HG03457 (cell line): ENCODE data around the gene PSMB11.
A peak's percentile ranks its signal among the peaks of the same experiment; 100 is the strongest.

Experiments
- ATAC-seq: cut with Tn5 transposase; IDR thresholded peaks from one replicate; pipeline ENCODE4 v1.9.1; 2021; ENCODE audit warnings: moderate number of reproducible peaks; ENCODE audit not compliant: unreplicated experiment

The PSMB11 gene

DNA sequence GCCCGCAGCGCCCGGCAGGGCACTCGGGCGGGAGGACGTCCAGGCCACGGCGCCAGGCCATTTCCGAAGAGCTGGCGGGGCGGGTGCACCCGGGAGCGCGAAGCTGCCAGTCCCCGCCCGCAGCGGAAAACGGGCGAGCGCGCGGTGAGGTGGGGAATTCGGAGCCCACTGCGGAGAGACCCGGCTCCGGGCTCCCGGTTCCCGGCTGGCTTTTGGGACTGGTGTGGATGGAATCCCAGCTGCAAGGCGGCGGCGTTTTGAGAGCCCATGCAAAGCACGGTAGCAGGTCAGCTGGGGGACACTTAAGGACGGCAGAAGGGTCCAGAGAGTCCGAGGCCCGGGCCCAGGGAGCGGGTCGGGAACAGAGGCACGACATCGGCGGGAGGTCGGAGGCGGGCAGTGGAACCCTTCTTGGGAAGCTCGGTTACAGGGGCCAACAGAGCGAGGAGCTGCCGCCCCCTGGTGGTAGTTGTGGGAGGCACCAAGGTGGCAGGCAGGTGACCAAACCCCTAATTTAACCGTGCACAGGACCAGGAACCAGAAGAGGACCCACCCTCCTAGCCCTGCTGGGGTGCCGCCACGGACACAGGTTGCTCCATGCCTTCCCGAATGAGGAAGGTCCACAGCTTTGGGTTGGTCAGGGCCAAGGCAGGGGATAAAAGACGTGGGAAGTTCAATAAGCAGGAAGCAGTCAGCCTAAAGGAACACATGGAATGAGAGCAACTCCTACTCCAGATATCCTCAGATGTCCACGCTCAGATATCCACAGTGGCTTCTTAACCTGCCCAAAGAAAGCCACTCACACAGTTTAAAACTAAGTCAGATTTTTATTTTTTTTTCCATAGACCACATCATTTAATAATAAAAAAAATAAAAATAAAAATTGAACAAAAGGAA is 16.0 kb downstream of the PSMB11 start:
- peak; percentile 44 for ATAC-seq

GRCh38 chr14:23058654-23059504 is 16.9 kb downstream of the PSMB11 start:
- no peak for ATAC-seq

DNA sequence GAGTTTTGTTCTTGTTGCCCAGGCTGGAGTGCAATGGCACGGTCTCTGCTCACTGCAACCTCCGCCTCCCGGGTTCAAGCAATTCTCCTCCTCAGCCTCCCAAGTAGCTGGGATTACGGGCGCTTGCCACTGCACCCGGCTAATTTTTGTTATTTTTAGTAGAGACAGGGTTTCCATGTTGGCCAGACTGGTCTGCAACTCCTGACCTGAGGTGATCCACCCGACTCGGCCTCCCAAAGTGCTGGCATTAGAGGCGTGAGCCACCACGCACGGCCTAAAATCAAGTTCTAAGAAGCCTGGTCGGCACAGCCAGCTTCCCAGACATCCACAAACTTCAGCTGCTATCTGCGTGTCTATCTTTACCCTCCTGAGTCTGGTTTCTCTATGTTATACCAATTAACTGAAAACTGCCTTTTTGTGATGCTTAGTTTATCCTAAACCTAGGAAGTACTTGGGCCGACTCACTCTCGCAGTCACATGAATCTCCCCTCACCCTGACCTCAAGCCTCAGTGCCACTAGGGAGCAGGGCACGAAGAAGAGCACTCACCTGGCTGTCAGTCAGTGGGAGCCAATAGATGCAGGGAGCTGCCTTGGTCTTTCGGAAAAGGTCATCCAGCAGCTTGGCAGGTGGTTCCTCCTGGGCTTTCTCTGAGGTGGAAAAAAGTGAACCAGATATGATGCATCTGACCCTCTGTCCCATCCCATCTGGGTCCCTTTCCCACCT is 18.7 kb downstream of the PSMB11 start:
- ATAC-seq: no peak

DNA sequence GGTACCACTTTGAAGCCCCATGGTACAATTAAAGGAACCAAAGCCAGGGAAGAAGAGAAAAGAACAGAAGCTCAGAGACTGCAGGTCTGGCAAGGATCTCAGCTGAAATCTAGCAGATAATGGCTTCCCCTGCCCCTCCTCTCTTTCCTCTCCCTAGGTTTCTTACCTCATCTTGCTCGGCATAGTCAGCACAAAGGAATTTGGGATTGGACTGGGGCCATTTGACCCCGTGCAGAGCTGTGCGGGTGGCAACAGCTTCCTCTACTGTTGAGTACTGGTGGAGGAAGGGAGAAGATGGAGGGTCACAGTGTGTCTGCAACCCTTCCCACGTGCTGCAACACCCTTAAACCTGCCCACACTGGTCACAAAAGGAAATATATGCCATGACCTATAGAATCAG is 20.0 kb downstream of the PSMB11 start:
- ATAC-seq: no peak

GRCh38 chr14:23063601-23064000 is 21.6 kb downstream of the PSMB11 start:
- no peak for ATAC-seq

DNA sequence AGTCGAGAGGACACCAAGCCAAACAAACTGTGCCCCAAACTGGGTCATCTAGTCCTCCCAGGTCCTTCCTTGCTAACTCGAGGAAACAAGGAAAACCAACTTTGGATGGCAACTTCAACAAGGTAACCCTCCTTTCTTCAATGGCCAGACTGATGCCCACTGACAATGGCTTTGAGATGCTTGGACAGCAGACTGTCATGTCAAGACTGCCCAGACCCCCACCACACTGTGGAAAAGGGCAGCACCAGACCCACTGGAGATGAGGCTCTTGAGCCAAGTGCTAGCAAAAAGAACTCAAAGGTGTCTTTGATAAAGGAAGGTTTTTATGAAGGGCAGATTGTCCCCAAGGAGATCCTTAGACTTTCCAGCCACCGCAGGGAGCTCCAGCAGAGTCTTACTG is 24.4 kb downstream of the PSMB11 start:
- ATAC-seq: no peak

GRCh38 chr14:23066855-23067744 is 25.1 kb downstream of the PSMB11 start:
- no peak for ATAC-seq

GRCh38 chr14:23067847-23068788 is 26.1 kb downstream of the PSMB11 start:
- no peak for ATAC-seq

DNA sequence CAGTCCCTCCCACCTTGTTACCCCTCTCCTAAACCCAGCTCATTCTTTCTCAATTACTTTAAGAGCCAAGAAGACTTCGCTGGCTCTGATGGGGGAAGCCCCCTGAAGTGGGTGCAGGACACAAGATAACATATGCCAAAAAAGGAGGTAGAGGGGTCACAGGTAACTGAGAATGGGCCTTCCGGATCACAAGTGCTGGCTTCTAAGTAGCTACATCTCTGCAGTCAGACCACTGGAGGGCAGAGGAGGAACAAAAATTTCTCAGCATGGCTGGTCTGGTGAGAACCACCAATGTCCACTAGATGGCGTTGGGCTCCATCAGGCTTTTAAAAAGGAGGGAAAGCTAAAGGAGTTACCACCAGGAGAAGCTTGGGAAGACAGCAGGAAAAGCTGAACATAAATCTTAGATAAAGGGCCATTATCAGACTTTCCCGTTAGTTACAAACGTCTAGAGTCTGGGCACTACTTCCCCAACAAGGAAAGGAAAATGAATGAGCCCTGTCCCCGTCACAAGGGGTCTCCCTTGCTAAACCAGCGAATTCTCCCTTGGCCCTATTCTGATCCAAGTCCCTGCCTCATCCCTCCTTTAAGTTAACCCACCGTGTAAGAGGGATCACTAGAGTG is 26.9 kb downstream of the PSMB11 start:
- ATAC-seq: no peak

- no peak for ATAC-seq
Measured at GRCh38 chr14:23069413-23069806, 27.4 kb downstream of the PSMB11 start.

DNA sequence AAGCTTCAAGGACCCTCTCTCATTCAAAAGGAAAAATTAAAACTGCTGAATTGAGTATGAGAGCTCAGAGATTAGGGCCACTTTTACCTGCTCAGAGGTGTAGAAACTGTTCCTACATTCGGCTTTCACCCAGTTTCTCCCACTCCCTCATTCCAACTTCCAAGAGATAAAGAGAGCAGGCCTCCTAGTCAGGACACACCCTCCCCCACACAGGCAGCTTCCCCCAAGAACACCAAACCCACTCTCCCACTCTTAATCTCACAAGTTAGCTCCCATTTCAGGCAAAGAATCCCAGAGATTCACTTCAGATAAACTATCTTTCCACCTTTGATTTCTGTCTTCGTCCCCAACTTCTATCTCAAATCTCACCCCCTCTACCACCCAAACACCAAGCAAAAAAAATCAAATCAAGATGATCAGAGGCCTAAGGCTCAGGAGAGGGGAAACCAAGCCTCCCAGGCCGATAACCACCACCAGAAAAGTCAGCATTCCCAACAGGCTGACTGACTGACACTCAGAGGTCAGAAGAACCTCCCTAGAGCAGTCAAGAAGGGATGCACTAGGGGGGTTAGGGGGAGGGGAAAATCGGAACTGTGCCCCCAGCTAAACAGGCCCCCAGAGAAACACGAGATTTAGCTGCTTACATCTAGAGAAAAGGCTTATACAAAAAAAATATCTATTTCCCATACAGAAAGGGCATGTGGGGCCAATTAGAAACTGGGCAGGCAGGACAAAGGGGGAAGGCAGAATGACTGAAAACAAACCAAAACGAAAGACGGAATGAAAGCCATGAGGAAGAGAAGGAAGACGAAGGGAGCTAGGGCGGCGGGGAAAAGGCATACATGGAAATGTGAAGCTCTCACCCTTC is 28.5 kb downstream of the PSMB11 start:
- no peak for ATAC-seq

DNA sequence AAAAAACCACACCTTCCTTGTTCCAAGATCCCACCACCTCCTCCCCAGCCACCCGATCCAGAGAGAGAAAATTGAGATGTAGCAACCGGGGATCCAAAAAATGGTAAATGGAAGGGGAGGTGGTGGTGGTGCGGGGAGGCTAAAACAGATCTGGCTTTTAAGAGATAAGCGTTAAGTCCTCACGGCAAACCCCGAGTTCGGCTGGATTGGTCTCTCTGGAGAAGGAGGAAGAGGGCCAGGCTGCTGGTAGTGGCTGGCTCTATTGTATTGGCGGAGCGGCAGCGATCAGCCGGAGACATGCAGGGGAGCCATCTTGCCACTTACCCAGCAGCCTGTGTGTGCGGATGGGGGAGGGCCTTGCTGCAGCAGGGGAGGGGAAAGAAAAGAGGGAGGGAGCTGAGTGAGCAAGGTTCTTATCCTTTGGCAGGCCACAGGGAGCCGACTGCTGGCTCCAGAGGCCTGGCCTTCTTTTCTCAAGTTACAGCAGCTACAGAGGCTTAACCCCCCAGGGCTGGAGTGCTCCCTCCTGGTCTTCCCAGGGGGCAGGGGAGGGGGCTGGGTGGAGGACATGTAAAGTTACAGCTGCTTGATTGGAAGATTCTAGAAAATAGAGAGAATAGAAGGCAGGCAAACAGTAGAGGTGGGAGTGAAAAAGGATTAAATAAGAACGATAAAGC is 29.4 kb downstream of the PSMB11 start:
- ATAC-seq: peak; percentile 68

- no peak for ATAC-seq
Measured at GRCh38 chr14:23071921-23072539, 30.0 kb downstream of the PSMB11 start.

GRCh38 chr14:23074906-23075305 is 32.9 kb downstream of the PSMB11 start:
- no peak for ATAC-seq

- ATAC-seq: no peak
Measured at GRCh38 chr14:23076785-23077408, 34.9 kb downstream of the PSMB11 start.

- no peak for ATAC-seq
Measured at GRCh38 chr14:23077962-23078361, 36.0 kb downstream of the PSMB11 start.
